Upper lobe of right lung (tissue), 1 donor: ENCODE measurements around the gene NCAPD2. TPM values are rescaled to one million over a fixed set of nuclear protein-coding genes. Genes with fewer than 3 reads are reported as not detected.
"Not testable (repeated sequence)": the region's sequence is repeated elsewhere in the genome, so short reads cannot be mapped to it uniquely, and the experiment has no call there.

Experiments used
- ATAC-seq: fragments of 200-7000 bp; cut with Tn5 transposase; one replicate; pipeline ENCODE4 v1.9.1; 2020; ENCODE audit warnings: mild to moderate bottlenecking, moderate library complexity
- DNase-seq: peaks from one replicate; pipeline ENCODE4 v3.0.0-alpha.2; 2020
- H3K27ac ChIP-seq: fragments of 200-600 bp; one replicate; pipeline ENCODE4 v1.8.0; 2022
- H3K27me3 ChIP-seq: fragments of 200-600 bp; one replicate; pipeline ENCODE4 v1.8.0; 2022; ENCODE audit warnings: mild to moderate bottlenecking
- H3K36me3 ChIP-seq: fragments of 200-600 bp; one replicate; pipeline ENCODE4 v1.8.0; 2022
- H3K4me1 ChIP-seq: fragments of 200-600 bp; one replicate; pipeline ENCODE4 v1.8.0; 2022
- H3K4me3 ChIP-seq: fragments of 200-600 bp; one replicate; pipeline ENCODE4 v1.8.0; 2022; ENCODE audit warnings: mild to moderate bottlenecking
- H3K9me3 ChIP-seq: fragments of 200-600 bp; one replicate; pipeline ENCODE4 v1.8.0; 2022
- CTCF ChIP-seq: fragments of 200-600 bp; IDR thresholded peaks from one replicate; pipeline ENCODE4 v1.8.0; 2022; ENCODE audit warnings: antibody characterized with exemption
- intact Hi-C: fragments of 100-400 bp; cut with DNase I; formaldehyde crosslinking; loops from one replicate; pipeline ENCODE4 v1.11.0; 2022
- total RNA-seq: library from RNA; stranded (reverse); fragmentation: NEBNext Ultra II Directional; extraction: Animal tissue kit (Norgen Biotek cat#: 25700); gene quantifications from one replicate; pipeline ENCODE4 v1.2.1, GENCODE V29; 2021
- donor health status: DM: no; HTN: yes; CAD: no; lungs with severe emphysema.

The NCAPD2 gene
- total RNA-seq, 1 donor from 2014 or later = 26.7 TPM

- no peak for TF ChIP-seq CTCF
- H3K27ac ChIP-seq = peak overlapping the region; percentile 94
- DNase-seq = no peak
- no peaks in the 10 kb centered on the region for H3K9me3 ChIP-seq
- intact Hi-C loops = no loop called here
- no peak for ATAC-seq
- peaks cover 45% of the 10 kb centered on the region for H3K4me1 ChIP-seq
- no peaks in the 10 kb centered on the region for H3K27me3 ChIP-seq
- peaks cover 52% of the 10 kb centered on the region for H3K36me3 ChIP-seq
- peak overlapping the region; percentile 91 for H3K4me3 ChIP-seq
Measured at GRCh38 chr12:6535697-6535946, 41.7 kb downstream of the NCAPD2 start.

GRCh38 chr12:6535960-6536847 lies 42.3 kb downstream of the NCAPD2 start:
- intact Hi-C loops = no loop called here
- DNase-seq = no peak
- H3K27me3 ChIP-seq = no peaks in the 10 kb centered on the region
- ATAC-seq = no peak
- peaks cover 51% of the 10 kb centered on the region for H3K4me1 ChIP-seq
- H3K27ac ChIP-seq = peak overlapping the region; percentile 94
- H3K9me3 ChIP-seq = no peaks in the 10 kb centered on the region
- peak overlapping the region; percentile 91 for H3K4me3 ChIP-seq
- TF ChIP-seq CTCF = no peak
- H3K36me3 ChIP-seq = peaks cover 48% of the 10 kb centered on the region

GRCh38 chr12:6536894-6537579 lies 43.1 kb downstream of the NCAPD2 start:
- peaks cover 54% of the 10 kb centered on the region for H3K4me1 ChIP-seq
- H3K27ac ChIP-seq = peak overlapping the region; percentile 39
- no peak for ATAC-seq
- no peak for DNase-seq
- intact Hi-C loops = no loop called here
- H3K36me3 ChIP-seq = peaks cover 47% of the 10 kb centered on the region
- no peaks in the 10 kb centered on the region for H3K27me3 ChIP-seq
- H3K9me3 ChIP-seq = no peaks in the 10 kb centered on the region
- no peak for TF ChIP-seq CTCF
- no peak overlapping the region for H3K4me3 ChIP-seq

DNA sequence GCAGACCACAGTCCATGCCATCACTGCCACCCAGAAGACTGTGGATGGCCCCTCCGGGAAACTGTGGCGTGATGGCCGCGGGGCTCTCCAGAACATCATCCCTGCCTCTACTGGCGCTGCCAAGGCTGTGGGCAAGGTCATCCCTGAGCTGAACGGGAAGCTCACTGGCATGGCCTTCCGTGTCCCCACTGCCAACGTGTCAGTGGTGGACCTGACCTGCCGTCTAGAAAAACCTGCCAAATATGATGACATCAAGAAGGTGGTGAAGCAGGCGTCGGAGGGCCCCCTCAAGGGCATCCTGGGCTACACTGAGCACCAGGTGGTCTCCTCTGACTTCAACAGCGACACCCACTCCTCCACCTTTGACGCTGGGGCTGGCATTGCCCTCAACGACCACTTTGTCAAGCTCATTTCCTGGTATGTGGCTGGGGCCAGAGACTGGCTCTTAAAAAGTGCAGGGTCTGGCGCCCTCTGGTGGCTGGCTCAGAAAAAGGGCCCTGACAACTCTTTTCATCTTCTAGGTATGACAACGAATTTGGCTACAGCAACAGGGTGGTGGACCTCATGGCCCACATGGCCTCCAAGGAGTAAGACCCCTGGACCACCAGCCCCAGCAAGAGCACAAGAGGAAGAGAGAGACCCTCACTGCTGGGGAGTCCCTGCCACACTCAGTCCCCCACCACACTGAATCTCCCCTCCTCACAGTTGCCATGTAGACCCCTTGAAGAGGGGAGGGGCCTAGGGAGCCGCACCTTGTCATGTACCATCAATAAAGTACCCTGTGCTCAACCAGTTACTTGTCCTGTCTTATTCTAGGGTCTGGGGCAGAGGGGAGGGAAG lies 43.9 kb downstream of the NCAPD2 start:
- H3K27ac ChIP-seq = peak overlapping the region; percentile 39

More for the DNA sequence above, 43.9 kb downstream of the NCAPD2 start:
- Histone ChIP-seq H3K4me1 (peaks cover 47% of the 10 kb centered on the region), H3K36me3 (peaks cover 47% of the 10 kb centered on the region)
- ATAC-seq, H3K27me3 ChIP-seq, intact Hi-C loops, H3K9me3 ChIP-seq, H3K4me3 ChIP-seq: not testable (repeated sequence)
- DNase-seq = peak; percentile 88
- peak; percentile 89 for TF ChIP-seq CTCF
